BJ (cell line): ENCODE measurements around the gene AGAP1. TPM values are rescaled to one million over a fixed set of nuclear protein-coding genes. Genes with fewer than 3 reads are reported as not detected.

Experiments
- CTCF ChIA-PET: fragments of 350-600 bp; formaldehyde crosslinking; extraction: SDS; loops from one replicate; lab custom pipeline; 2021; ENCODE audit warnings: antibody characterized with exemption, inconsistent platforms; lab: Yijun Ruan, JAX
- POLR2A ChIA-PET: fragments of 300-600 bp; sonication (Branson Sonifier 250); formaldehyde crosslinking; extraction: SDS; loops from one replicate; lab custom pipeline; 2021; ENCODE audit warnings: antibody characterized with exemption; lab: Charles Lee
- DNase-seq: peaks from one replicate; pipeline ENCODE4 v3.0.0-alpha.2; 2011; ENCODE audit warnings: low read depth
- H3K27me3 ChIP-seq: 2 replicates; pipeline ENCODE4 v1.6.0; 2011; ENCODE audit warnings: low read length; ENCODE audit not compliant: control insufficient read depth, insufficient read depth
- H3K36me3 ChIP-seq: 2 replicates; pipeline ENCODE4 v1.5.1; 2011; ENCODE audit warnings: low read length; ENCODE audit not compliant: control insufficient read depth, insufficient read depth
- H3K4me3 ChIP-seq: 2 replicates; pipeline ENCODE4 v1.5.1; 2011; ENCODE audit warnings: low read depth, mild to moderate bottlenecking, control low read depth, low read length
- polyA plus RNA-seq: library from polyadenylated mRNA; depleted of rRNA; stranded (reverse); fragments of >200 nt; gene quantifications from 2 replicates; pipeline ENCODE4 v1.2.3, GENCODE V29; 2011
- TF ChIP-seq, protein P1 (sequence below): IDR thresholded peaks from 2 replicates; pipeline ENCODE4 v1.5.1; 2011; ENCODE audit warnings: low read depth, mild to moderate bottlenecking, control low read depth, inconsistent platforms, low read length, moderate library complexity; ENCODE audit not compliant: insufficient read depth

The AGAP1 gene
- polyA plus RNA-seq, 1 experiment: 14.9 TPM

GRCh38 chr2:236106761-236107160 is 612.9 kb downstream of the AGAP1 start:
- no peaks in the 10 kb centered on the region for H3K27me3 ChIP-seq
- TF ChIP-seq, protein P1, sequence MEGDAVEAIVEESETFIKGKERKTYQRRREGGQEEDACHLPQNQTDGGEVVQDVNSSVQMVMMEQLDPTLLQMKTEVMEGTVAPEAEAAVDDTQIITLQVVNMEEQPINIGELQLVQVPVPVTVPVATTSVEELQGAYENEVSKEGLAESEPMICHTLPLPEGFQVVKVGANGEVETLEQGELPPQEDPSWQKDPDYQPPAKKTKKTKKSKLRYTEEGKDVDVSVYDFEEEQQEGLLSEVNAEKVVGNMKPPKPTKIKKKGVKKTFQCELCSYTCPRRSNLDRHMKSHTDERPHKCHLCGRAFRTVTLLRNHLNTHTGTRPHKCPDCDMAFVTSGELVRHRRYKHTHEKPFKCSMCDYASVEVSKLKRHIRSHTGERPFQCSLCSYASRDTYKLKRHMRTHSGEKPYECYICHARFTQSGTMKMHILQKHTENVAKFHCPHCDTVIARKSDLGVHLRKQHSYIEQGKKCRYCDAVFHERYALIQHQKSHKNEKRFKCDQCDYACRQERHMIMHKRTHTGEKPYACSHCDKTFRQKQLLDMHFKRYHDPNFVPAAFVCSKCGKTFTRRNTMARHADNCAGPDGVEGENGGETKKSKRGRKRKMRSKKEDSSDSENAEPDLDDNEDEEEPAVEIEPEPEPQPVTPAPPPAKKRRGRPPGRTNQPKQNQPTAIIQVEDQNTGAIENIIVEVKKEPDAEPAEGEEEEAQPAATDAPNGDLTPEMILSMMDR: no peak
- ChIA-PET CTCF (no interaction called here), POLR2A (no interaction called here)
- DNase-seq: no peak
- no peaks in the 10 kb centered on the region for H3K36me3 ChIP-seq
- H3K4me3 ChIP-seq: no peak overlapping the region

DNA sequence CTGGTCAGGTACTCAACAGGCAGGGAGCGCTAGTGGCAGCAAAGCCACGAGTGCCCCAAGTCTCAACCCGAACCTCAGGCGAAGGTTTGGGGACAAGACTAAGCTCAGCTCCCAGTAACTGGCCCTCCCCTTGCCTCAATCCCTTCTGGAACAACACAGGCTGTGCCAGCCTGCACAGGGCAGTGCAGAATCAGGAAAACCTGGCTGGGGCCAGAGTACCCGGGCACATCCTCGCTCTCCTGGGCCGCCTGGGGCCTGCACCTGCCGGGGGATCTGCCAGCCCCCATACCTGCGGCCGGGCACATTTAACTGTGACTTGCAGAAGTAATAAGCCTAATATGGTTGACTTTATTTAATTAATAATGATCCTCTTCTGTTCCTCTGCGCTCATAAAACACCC is 613.7 kb downstream of the AGAP1 start:
- CTCF ChIA-PET: no interaction called here
- TF ChIP-seq, protein P1: no peak
- no peak for DNase-seq
- Histone ChIP-seq H3K36me3 (no peaks in the 10 kb centered on the region), H3K27me3 (no peaks in the 10 kb centered on the region), H3K4me3 (no peak overlapping the region)
- POLR2A ChIA-PET: no interaction called here

GRCh38 chr2:236107942-236108625 is 614.2 kb downstream of the AGAP1 start:
- POLR2A ChIA-PET: no interaction called here
- no peak for DNase-seq
- Histone ChIP-seq H3K27me3 (no peaks in the 10 kb centered on the region), H3K4me3 (no peak overlapping the region), H3K36me3 (no peaks in the 10 kb centered on the region)
- CTCF ChIA-PET: no interaction called here
- TF ChIP-seq, protein P1: no peak

DNA sequence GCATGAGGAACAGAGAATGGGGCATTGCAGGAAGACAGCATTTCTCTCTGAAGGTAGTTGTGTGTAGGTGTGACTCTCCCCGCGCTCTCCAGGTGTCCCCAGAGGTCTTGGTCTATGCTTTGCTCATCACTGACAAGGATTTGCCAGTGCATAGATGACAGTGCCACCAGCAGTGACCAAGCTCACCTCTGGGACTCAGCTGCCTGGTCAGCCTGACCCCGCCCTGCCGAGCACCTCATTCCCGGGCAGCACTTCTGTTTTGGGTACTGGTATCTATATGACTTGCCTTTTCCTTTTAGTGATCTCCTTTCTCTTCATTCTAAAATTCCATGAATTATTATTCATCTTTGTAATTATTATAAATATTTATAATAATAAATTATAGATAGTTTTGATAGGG is 615.2 kb downstream of the AGAP1 start:
- TF ChIP-seq, protein P1: no peak
- ChIA-PET POLR2A (no interaction called here), CTCF (no interaction called here)
- DNase-seq: no peak
- Histone ChIP-seq H3K27me3 (no peaks in the 10 kb centered on the region), H3K36me3 (no peaks in the 10 kb centered on the region), H3K4me3 (no peak overlapping the region)

DNA sequence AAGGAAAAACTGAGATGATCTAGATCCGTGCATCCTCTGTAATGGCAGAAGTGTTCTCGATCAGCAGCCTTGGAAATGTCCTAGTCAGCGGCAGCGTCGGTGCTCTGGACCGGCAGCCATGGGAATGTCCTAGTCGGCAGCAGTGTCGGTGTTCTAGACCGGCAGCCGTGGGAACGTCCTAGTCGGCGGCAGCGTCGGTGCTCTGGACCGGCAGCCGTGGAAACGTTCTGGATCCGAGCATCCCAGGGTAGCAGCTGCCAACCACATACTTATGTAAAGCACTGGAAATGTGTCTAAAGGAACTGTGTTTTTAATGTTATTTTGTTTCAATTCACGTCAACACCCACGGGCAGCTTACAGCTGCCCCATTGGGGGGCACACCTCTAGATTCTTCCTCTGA is 615.6 kb downstream of the AGAP1 start:
- POLR2A ChIA-PET: no interaction called here
- CTCF ChIA-PET: no interaction called here
- DNase-seq: no peak

More for the DNA sequence above, 615.6 kb downstream of the AGAP1 start:
- TF ChIP-seq, protein P1: no peak
- Histone ChIP-seq H3K36me3 (no peaks in the 10 kb centered on the region), H3K4me3 (no peak overlapping the region), H3K27me3 (no peaks in the 10 kb centered on the region)
